Gastrocnemius medialis (tissue), 4 donors: ENCODE results near the gene XYLB. TPM values are rescaled to one million over a fixed set of nuclear protein-coding genes. Genes with fewer than 3 reads are reported as not detected.
"Not testable (repeated sequence)": the region's sequence is repeated elsewhere in the genome, so short reads cannot be mapped to it uniquely, and the experiment has no call there.

Source experiments
- ATAC-seq, 2 donors: fragments of 150-250 bp; one replicate each; pipeline ENCODE4 v1.9.1; 2016
- DNase-seq, 2 donors: peaks; one replicate each; pipeline ENCODE4 v3.0.0-alpha.2; 2019
- H3K27ac ChIP-seq, 4 donors: fragments of 200-600 bp; sonication (generic); 1 replicate in 1 of 4; 2 replicates in 3 of 4; pipeline ENCODE4 v1.5.1; 2016 to 2018; ENCODE audit warnings: mild to moderate bottlenecking in 2 of 4, moderate library complexity in 1 of 4
- H3K27me3 ChIP-seq, 3 donors: fragments of 200-600 bp; sonication (generic) in 2 of 3; 1 replicate in 1 of 3; 2 replicates in 2 of 3; pipeline versions ENCODE4 v1.5.1 to v1.6.0; 2016 to 2019; ENCODE audit warnings: mild to moderate bottlenecking in 1 of 3, moderate library complexity in 1 of 3
- H3K36me3 ChIP-seq, 2 donors: fragments of 200-600 bp; sonication (generic) in 1 of 2; one replicate each; pipeline ENCODE4 v1.5.1; 2017 to 2018
- H3K4me1 ChIP-seq, 2 donors: fragments of 200-600 bp; sonication (generic) in 1 of 2; one replicate each; pipeline ENCODE4 v1.5.1; 2016 to 2017; ENCODE audit warnings: mild to moderate bottlenecking in 2 of 2
- H3K4me3 ChIP-seq, 4 donors: fragments of 200-600 bp; sonication (generic) in 3 of 4; 1 replicate in 1 of 4; 2 replicates in 3 of 4; pipeline ENCODE4 v1.5.1; 2016 to 2019; ENCODE audit warnings: mild to moderate bottlenecking in 2 of 4
- H3K9me3 ChIP-seq, 3 donors: fragments of 200-600 bp; sonication (generic) in 2 of 3; 1 replicate in 1 of 3; 2 replicates in 2 of 3; pipeline ENCODE4 v1.5.1; 2016 to 2019
- POLR2A ChIP-seq, 2 donors: fragments of 450-650 bp; IDR thresholded peaks; one replicate each; pipeline ENCODE4 v1.6.1; 2017; ENCODE audit warnings: antibody characterized with exemption in 2 of 2, mild to moderate bottlenecking in 2 of 2, moderate library complexity in 2 of 2
- in situ Hi-C, 4 donors: fragments of 200-750 bp; cut with MboI; loops; one replicate each; pipeline versions ENCODE4 v1.15.0 to v1.8.0; 2017; ENCODE audit warnings: low sequenced_read_pairs in 4 of 4
- intact Hi-C: fragments of 100-400 bp; cut with DNase I; formaldehyde crosslinking; loops from one replicate; pipeline ENCODE4 v1.15.1; 2023; ENCODE audit warnings: low total_unique reads
- total RNA-seq, 4 donors: library from RNA; depleted of rRNA; stranded (reverse); fragments of >200 nt; gene quantifications; one replicate each; pipeline versions ENCODE4 v1.1.0 to v1.2.3, GENCODE V29; 2016
- TF ChIP-seq, protein P1 (sequence below), 5 experiments: fragments of 450-650 bp in 3 of 5; fragments of 200-600 bp in 2 of 5; sonication (generic) in 2 of 5; IDR thresholded peaks in 4 of 5; conservative IDR thresholded peaks in 1 of 5; 1 replicate in 4 of 5; 2 replicates in 1 of 5; pipeline ENCODE4 v1.5.1; 2016 to 2019; ENCODE audit warnings: antibody characterized with exemption in 5 of 5, mild to moderate bottlenecking in 3 of 5, moderate library complexity in 3 of 5

XYLB gene
- total RNA-seq, 4 donors from 2014 or later = 0.23 to 1.1 (median 0.44) TPM

DNA sequence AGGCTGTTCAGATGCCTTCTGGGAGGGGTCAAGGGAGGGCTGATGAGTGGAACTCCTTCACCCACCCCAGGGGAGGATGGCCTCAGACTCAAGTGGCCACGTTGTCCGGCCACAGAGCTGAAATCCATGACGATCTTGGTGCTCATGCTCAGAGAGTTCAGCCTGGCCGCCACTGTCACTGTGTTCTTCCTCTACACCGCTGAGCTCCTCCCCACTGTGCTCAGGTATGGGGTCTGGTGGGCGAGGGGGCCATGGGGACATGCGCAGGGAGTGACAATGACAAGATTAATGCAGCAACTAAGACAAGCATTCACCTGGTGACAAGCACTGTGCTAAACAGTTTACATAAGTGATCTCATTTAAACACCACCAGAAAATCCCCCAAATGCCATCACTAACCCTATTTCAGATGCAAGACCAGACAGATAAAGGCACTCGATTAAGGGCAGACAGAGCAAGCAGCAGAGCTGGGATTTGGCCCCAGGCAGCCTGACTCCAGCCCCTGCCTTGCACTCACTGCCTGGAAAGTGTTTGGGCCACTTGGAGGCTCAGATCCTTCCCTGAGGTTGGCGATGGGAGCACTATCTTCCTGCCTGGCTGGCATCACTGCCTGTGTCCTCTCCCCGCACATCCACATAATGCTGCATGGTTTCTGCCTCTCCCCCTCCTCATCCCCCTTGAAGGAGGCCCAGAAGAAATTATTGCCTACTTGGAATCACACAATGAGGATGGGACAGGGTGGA is 30.9 kb upstream of the XYLB start:
- H3K4me1 ChIP-seq = no peaks in the 10 kb centered on the region
- no peak for TF ChIP-seq POLR2A (IDR thresholded peaks at IDR 0.05)
- TF ChIP-seq, protein P1, sequence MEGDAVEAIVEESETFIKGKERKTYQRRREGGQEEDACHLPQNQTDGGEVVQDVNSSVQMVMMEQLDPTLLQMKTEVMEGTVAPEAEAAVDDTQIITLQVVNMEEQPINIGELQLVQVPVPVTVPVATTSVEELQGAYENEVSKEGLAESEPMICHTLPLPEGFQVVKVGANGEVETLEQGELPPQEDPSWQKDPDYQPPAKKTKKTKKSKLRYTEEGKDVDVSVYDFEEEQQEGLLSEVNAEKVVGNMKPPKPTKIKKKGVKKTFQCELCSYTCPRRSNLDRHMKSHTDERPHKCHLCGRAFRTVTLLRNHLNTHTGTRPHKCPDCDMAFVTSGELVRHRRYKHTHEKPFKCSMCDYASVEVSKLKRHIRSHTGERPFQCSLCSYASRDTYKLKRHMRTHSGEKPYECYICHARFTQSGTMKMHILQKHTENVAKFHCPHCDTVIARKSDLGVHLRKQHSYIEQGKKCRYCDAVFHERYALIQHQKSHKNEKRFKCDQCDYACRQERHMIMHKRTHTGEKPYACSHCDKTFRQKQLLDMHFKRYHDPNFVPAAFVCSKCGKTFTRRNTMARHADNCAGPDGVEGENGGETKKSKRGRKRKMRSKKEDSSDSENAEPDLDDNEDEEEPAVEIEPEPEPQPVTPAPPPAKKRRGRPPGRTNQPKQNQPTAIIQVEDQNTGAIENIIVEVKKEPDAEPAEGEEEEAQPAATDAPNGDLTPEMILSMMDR (IDR thresholded peaks at IDR 0.05 in 4 of 5, conservative IDR thresholded peaks at IDR 0.05 in 1 of 5) = no peak
- ATAC-seq = no peak
- intact Hi-C loops (no loop called here), in situ Hi-C loops (no loop called here)
- no peak for DNase-seq
- H3K27me3 ChIP-seq = no peaks in the 10 kb centered on the region
- H3K27ac ChIP-seq = no peak overlapping the region
- no peak overlapping the region for H3K4me3 ChIP-seq
- H3K9me3 ChIP-seq = no peaks in the 10 kb centered on the region
- H3K36me3 ChIP-seq = no peaks in the 10 kb centered on the region

DNA sequence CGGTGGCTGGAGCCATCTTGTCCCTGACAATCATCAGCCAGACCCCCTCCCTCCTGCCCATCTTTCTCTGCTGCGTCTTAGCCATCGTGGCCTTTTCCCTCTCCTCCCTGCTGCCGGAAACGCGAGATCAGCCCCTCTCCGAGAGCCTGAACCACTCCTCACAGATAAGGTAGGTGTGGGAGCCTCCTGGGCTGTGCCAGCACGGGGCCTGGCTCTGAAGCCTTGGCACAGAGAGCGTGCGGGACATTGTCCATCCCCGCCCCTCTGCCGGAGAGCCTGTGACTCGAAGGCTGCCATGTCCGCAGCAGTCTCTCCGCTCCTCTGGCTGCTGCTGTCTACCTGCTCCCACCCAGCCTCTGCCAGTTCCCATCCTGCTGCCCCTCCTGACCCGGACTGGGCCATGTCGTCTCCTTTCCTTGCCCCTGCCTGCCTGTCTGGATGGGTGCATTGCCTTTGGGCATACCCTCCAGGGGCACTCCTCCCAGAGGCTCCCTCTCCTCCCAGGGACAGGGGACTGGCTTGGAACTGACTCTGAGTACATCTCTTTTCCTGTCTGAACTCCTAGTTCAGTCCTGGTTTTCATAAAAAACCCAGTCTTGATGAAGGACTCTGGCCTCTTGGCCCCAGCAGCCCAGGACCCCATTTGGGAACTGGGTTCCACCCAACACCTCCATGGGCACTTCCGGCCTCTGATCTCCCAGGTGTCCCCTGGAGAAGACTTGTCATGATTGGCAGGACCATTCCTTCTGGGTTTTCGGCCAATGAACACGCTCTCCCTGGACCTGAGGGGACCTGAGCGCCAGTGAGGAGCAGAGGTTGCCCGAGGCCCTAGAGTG is 30.0 kb upstream of the XYLB start:
- DNase-seq = no peak
- TF ChIP-seq POLR2A (IDR thresholded peaks at IDR 0.05) = no peak
- TF ChIP-seq, protein P1 (IDR thresholded peaks at IDR 0.05 in 4 of 5, conservative IDR thresholded peaks at IDR 0.05 in 1 of 5) = no peak
- no peak for ATAC-seq
- intact Hi-C loops (no loop called here), in situ Hi-C loops (no loop called here)
- Histone ChIP-seq H3K36me3 (no peaks in the 10 kb centered on the region), H3K27ac (no peak overlapping the region), H3K9me3 (no peaks in the 10 kb centered on the region), H3K4me1 (no peaks in the 10 kb centered on the region), H3K27me3 (no peaks in the 10 kb centered on the region), H3K4me3 (no peak overlapping the region)

DNA sequence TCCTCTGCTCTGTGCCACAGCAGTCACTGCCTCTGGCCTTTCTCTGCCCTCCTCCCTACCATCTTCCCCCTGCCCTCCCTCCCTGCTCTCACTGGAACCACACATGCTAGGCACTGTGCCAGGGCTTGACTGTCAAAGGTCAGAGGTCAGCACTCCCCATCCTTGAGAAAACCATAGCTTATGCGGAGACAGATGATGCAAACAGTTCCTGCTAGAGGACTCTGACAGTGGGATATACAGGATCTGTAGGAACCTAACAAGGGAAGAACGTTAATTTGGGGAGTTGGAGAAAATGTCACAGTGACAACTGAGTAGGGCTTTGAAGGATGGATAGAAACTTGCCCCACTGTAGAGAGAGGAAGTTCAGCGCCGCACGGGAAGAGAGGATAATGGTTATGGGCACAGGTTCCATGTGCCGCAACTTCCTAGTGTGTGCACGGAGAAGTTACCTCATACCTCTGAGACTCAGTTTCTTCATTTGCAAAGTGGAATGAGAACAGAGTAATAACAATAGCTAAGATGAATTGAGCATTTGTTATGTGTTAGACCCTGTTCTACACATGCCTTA is 29.3 kb upstream of the XYLB start:
- H3K36me3 ChIP-seq = no peaks in the 10 kb centered on the region
- no peak overlapping the region for H3K27ac ChIP-seq
- in situ Hi-C loops = no loop called here
- intact Hi-C loops = no loop called here
- H3K4me3 ChIP-seq = no peak overlapping the region
- TF ChIP-seq, protein P1 (IDR thresholded peaks at IDR 0.05 in 4 of 5, conservative IDR thresholded peaks at IDR 0.05 in 1 of 5) = no peak
- no peak for TF ChIP-seq POLR2A (IDR thresholded peaks at IDR 0.05)
- H3K9me3 ChIP-seq = no peaks in the 10 kb centered on the region
- ATAC-seq (no peak), DNase-seq (no peak)
- H3K27me3 ChIP-seq = no peaks in the 10 kb centered on the region
- H3K4me1 ChIP-seq = no peaks in the 10 kb centered on the region

DNA sequence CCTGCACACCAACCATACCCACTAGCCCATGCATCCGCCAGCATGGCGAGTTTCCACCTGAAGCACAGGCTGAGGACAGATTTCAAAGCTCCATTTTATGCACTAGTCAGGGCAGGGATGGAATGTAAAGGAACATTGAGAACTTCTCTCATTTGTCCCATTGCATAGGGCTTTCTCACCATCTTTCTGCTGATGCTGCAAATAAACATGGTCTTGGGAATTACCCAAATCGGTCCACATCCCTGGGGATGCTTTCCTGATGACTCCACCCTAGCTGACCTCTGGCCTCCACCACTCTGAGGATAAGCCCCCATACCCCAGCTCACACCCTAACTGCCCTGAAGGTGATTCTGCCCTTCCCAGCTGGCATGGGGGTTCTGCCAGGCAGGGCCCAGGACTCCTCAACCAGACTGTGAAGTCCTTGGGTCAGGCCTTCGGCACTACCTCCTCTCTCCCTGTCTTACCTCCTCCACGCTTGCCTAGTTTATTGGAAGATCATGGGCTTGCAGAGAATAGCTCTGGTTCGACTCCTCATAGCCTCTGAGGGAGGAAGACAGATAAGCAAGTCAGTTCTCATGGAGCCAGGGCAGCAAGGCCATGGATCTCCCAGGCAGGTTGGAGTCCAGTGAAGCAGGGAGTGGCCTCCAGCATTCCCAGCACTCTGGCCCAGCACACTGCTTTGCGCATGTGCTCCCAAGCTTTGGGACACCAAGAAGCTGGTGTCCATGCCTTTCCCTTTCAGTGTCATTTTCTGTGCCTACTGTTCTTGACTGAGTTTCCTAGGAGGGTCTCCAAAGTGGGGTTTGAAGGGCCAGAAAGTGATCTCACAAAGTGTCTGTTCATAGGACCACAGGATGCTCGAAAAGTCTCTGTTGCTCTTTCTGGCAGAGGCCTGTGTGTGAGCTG is 27.6 kb upstream of the XYLB start:
- Histone ChIP-seq H3K36me3 (no peaks in the 10 kb centered on the region), H3K27me3 (no peaks in the 10 kb centered on the region), H3K9me3 (no peaks in the 10 kb centered on the region), H3K4me3 (no peak overlapping the region), H3K4me1 (no peaks in the 10 kb centered on the region), H3K27ac (no peak overlapping the region)
- DNase-seq (no peak), ATAC-seq (no peak)
- in situ Hi-C loops = no loop called here
- intact Hi-C loops = no loop called here
- no peak for TF ChIP-seq POLR2A (IDR thresholded peaks at IDR 0.05)
- TF ChIP-seq, protein P1 (IDR thresholded peaks at IDR 0.05 in 4 of 5, conservative IDR thresholded peaks at IDR 0.05 in 1 of 5) = no peak

DNA sequence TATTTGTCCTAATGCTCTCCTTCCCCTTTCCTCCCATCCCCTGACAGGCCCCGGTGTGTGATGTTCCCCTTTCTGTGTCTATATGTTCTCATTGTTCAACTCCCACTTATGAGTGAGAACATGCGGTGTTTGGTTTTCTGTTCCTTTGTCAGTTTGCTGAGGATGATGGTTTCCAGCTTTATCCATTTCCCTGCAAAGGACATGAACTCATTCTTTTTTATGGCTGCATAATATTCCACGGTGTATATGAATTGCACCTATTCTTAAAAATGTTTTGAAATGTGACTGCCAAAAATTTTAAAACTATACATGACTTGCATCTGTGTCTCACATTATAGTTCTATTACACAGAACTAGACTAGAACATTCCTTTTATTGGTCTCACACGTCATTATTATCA is 25.9 kb upstream of the XYLB start:
- H3K27me3 ChIP-seq, H3K27ac ChIP-seq, intact Hi-C loops, H3K9me3 ChIP-seq, in situ Hi-C loops, ATAC-seq, H3K36me3 ChIP-seq, H3K4me3 ChIP-seq, DNase-seq, H3K4me1 ChIP-seq: not testable (repeated sequence)
